GM19099 (cell line): Measurements from ENCODE around the gene FRMD4B.

Experiments used
- POLR2A ChIP-seq: IDR thresholded peaks from 3 replicates; pipeline ENCODE4 v1.6.1; 2011; ENCODE audit warnings: low read depth; ENCODE audit not compliant: insufficient read length; ENCODE audit errors: extremely low read depth

FRMD4B gene

GRCh38 chr3:69409831-69410230, 23.9 kb upstream of the FRMD4B start:
- TF ChIP-seq POLR2A, result no peak

GRCh38 chr3:69409011-69409410, 23.1 kb upstream of the FRMD4B start:
- no peak for TF ChIP-seq POLR2A

GRCh38 chr3:69408542-69408941, 22.7 kb upstream of the FRMD4B start:
- no peak for TF ChIP-seq POLR2A

GRCh38 chr3:69407908-69408307, 22.0 kb upstream of the FRMD4B start:
- no peak for TF ChIP-seq POLR2A

DNA sequence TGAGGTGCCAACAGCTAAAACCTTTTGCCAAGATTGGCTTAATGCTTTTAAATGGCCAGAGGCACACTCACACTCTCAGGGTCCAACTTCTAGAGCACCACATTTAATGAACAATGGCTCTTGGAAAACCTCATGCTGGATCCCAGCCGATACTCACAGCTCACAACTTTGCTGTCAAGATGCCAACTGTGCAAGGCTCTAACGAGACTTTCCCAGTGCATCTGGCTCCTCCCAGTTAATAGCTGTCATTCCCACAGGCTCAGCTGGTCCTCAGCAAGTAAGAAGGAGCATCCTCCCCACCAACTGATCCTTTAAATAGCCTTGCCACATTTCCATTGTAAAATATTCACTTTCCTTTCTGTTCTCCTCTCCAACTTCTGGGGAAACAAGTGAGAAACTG, 20.3 kb upstream of the FRMD4B start:
- TF ChIP-seq POLR2A, result no peak

DNA sequence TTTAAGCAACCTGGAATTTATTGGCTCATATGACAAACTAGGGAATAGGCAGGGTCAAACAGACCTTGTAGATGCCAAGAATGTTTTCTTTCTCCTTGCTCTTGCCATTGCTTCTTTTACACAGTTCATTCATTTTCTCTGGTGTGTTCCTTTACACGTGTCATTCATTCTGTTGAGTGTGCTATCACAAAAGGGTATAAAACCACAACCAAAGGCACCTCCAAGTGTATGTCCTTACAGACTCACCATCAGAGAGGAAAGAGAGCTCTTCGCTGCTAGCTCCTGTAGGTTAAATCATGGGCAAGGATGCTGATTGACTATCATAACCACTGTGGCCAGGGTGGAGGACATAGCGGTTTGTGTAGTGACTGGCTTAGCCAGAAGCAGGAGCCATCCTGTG, 19.2 kb upstream of the FRMD4B start:
- no peak for TF ChIP-seq POLR2A

- no peak for TF ChIP-seq POLR2A
These were observed 17.6 kb upstream of the FRMD4B start for GRCh38 chr3:69403454-69403853.

- no peak for TF ChIP-seq POLR2A
These were observed 14.8 kb upstream of the FRMD4B start for GRCh38 chr3:69400683-69401082.

DNA sequence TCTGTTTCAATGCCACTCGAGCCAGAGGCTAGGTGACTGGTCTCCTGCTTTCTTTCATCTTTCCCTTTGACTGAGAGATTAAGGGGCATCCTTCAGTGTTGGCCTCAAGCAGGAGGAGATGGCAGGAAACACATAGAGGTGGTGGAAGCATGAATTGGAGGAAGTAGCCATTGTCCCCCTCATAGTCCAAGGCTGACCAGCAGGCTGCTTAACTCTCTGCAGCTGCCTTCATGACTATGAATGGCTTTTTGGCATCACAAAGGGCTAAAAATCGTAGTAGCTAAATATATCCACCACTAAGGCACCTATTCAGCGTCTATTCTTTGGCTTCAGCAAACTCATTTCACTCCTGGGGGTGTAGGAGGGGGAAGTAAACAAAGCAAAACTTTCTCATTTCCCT, 7.0 kb upstream of the FRMD4B start:
- no peak for TF ChIP-seq POLR2A

- no peak for TF ChIP-seq POLR2A
These were observed 6.5 kb upstream of the FRMD4B start for GRCh38 chr3:69392415-69392814.

DNA sequence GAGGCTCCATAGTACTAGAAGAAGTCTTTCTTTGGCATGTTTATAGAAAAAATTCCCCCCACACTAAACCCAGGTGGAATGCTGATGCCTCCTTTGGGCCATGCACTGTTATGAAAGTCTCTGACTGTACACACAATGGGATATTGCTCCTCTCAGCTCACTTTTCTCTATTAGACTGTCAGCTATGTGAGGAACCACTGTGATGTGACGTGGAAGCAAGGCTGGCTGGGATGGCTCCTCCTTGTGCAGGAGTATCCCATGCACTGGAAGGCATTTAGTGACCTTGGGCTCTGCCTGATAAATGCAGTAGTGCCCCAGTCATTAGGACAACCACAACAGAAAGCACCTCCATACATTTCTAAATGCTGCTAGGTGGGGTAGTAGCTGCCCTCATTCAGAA, 5.7 kb upstream of the FRMD4B start:
- TF ChIP-seq POLR2A, result no peak

- no peak for TF ChIP-seq POLR2A
These were observed 4.9 kb upstream of the FRMD4B start for GRCh38 chr3:69390771-69391170.

GRCh38 chr3:69389520-69390248, 3.8 kb upstream of the FRMD4B start:
- no peak for TF ChIP-seq POLR2A

GRCh38 chr3:69388241-69388640, 2.4 kb upstream of the FRMD4B start:
- TF ChIP-seq POLR2A, result no peak

- no peak for TF ChIP-seq POLR2A
These were observed 883 bp upstream of the FRMD4B start for GRCh38 chr3:69386556-69387385.

DNA sequence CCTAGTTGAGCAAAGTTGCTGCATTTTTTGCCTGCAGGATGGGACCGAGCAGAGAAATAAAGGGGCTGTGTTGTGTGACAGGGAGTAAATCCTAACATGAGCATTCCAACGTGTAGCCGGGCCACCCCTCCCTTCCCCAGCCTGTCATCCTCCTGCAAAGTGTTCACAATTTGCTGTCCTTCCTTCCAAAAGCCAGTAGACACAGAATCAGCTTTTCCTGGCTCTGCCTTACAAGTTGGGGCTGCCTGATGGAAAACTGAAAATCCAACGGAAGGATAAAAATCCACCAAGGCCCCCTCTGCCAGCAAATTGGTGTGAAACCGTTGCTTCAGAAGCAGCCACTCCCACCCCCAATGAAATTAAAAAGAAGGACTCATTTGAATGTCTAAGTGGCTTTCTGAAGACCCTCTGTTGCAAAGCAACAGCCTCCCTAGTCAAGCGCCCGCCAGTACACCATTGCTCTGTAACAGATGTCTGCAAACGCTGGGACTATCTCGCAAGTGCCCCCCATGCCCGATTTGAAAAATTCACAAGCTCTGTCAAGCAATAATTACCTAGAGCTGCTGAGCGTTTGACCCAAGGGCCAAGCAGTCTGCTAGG, 665 bp downstream of the FRMD4B start:
- TF ChIP-seq POLR2A, result no peak
